HUDEP-2 (cell line): ENCODE measurements around the gene ZNF497.

ENCODE experiments used
- DNase-seq, 76 experiments: peaks; one replicate each; lab custom pipeline; 2025; ENCODE audit not compliant: unreplicated experiment in 76 of 76; lab: John Stamatoyannopoulos, UW

Gene ZNF497

GRCh38 chr19:58372311-58373133 is 10.0 kb upstream of the ZNF497 start:
- peak in 3 of 76 experiments; percentile 17 to 20 (median 19) for DNase-seq

- no peak for DNase-seq
Measured at GRCh38 chr19:58368561-58369360, 6.2 kb upstream of the ZNF497 start.

GRCh38 chr19:58367698-58368454 is 5.3 kb upstream of the ZNF497 start:
- DNase-seq = no peak

- DNase-seq = no peak
Measured at GRCh38 chr19:58366585-58367430, 4.3 kb upstream of the ZNF497 start.

DNA sequence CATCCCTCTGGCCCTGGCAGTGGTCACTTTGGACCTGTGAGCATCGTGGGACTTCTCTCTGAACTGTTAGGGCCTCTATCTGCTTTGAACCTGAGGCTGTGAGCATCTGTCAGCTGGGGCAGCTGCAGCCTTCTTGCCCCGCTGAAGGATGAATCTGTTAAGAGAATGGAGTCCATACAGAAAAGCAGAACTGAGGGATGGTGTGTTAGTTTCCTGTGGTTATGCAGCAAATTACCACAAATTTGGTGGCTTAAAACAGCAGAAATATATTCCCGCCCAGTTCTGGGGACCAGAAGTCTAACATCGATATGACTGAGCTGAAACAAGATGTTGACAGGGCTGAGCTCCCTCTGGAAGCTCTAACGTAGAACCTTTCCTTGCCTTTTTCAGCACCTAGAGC is 1.6 kb upstream of the ZNF497 start:
- no peak for DNase-seq

DNA sequence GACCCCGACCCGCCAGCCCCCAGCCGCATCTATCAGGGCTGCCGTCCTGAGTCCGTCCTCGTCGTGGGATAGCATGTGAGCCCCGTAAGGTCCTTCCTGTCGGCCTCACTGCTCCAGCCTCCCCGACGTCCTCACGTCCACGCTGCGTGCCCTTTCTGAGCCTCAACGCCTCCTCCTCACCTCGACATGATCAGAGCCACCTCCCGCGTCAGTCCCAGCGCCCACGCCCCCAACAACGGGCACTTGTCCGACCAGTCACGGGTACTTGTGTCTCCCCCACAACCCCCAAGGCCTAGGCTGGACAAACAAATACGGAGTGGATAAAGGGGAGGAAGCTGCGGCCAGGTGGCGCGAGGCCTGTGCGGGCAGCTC is 665 bp downstream of the ZNF497 start:
- DNase-seq = peak in 68 of 76 experiments; percentile 22 to 97 (median 64)

GRCh38 chr19:58357481-58358145 is 4.9 kb downstream of the ZNF497 start:
- no peak for DNase-seq

DNA sequence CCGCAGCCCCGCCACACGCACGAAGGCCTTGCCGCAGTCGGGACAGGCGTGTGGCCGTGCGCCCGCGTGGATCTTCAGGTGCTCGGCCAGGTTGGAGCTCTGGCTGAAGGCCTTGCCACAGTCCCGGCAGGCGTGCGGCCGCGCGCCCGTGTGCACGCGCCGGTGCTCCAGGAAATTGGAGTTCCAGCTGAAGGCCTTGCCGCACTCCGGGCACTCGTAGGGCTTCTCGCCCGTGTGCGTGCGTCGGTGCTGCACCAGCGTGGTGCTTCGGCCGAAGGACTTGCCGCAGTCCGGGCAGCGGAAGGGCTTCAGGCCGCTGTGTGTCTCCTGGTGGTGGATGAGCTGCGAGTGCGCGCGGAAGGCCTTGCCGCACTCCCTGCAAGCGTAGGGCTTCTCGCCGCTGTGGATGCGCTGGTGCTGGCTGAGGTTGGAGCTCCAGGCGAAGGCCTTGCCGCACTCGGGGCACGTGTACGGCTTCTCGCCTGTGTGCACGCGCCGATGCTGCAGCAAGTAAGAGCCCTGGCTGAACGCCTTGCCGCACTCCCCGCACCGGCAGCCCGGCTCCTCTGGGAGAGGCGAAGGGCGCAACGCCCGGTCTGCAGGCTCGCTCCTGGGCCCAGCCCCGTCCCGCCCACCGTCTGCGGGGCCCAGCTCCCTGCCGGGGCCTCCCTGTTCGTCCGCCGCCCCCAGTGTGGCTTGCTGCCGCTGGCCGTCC is 5.6 kb downstream of the ZNF497 start:
- DNase-seq = no peak

GRCh38 chr19:58355908-58356765 is 6.4 kb downstream of the ZNF497 start:
- no peak for DNase-seq

- DNase-seq = no peak
Measured at GRCh38 chr19:58355215-58355796, 7.2 kb downstream of the ZNF497 start.

DNA sequence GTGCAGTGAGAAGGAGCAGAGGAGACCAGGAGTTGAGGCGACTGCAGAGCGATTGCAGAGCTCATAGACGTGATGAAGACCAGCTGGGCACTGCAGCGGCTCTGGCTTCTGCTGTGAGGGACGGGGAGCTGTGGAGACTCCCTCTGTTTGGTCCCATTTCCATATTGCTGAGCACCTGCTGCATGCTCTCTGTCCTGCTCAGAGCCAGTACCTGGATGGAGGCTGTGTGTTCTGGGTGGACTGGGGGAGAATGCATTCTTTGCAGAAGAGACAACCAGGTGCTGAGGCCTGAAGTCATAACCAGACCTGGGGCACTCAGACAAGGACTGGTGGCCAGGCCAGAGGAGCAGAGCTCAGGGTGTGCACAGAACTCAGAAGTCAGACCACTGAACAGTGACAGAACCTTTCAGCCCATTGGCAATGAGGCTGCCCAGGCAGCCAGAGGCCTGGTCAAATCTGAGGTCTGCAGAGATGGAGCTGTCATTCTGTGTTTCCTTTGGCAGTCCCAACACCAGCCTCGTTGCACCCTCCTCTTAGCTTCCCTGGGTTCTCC is 8.0 kb downstream of the ZNF497 start:
- no peak for DNase-seq

- DNase-seq = no peak
Measured at GRCh38 chr19:58353717-58354477, 8.7 kb downstream of the ZNF497 start.

DNA sequence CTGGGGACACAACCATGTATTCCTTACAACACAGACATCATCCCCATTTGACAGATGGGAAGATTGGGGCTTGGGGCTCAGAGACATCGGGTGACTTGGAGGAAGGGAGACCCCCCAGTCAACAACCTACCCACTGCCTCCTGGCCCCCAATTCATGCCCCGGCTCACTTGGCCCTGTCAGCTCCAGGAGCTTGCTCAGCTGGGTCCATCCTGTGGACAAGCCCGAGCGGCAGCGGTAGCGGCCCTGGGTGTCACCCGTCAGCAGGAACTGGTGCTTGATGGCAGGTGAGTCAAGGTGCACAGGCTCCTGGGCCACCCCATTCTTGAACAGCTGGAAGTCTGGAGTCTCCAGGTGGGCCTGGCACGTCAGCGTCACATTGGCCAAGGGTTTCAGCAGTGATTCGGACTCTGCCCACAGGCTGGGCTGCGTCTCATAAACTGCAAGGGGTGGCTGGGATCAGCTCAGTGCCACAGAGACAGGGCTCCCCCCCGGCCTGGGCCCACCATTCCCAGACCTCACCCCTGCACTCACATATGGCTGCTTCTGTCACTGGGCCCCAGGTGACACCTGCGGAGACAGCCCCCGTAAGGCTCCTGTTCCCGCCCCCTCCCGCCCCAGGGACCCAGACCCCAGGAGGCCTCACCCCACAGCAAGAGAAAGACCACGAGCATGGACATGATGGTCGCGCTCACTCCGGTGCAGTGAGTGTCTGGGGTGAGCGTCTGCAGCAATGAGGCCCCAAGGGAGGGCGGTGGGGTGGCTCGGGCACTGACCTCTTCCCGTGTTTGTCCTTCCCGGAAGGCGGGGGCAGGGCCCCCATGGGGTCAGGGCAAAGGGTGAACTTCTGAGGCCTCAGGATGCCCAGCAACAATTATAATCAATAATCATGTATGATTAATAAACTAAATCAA is 9.5 kb downstream of the ZNF497 start, which contains the start of gene A1BG:
TSS of gene A1BG (minus strand) at position 733 of the 912 bp plus-strand sequence. CDS start at position 678, 55 bp downstream.
- no peak for DNase-seq

- DNase-seq = no peak
Measured at GRCh38 chr19:58351990-58352755, 10.4 kb downstream of the ZNF497 start.

DNA sequence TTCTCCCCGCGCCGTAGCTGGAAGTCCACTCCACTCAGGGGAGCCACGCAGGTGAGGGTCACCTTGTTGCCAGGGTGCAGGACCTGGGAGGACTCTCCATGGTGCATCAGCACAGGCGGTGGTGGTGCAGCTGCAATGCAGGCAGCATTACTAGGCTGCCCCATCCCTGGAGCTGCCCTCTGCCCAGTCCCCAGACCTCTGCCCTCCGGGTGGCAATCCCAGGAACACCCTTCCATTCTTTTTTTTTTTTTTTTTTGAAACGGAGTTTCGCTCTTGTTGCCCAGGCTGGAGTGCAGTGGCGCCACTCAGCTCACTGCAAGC is 11.0 kb downstream of the ZNF497 start:
- DNase-seq = no peak
